HPDE6-E6E7 (cell line): ENCODE measurements around the gene RNASE8.

Source experiments
- DNase-seq: peaks from one replicate; pipeline ENCODE4 v3.0.0; 2011; ENCODE audit warnings: missing footprints; ENCODE audit errors: extremely low spot score

The RNASE8 gene

GRCh38 chr14:21092273-21093011, 34.8 kb downstream of the RNASE8 start:
- no peak for DNase-seq

DNA sequence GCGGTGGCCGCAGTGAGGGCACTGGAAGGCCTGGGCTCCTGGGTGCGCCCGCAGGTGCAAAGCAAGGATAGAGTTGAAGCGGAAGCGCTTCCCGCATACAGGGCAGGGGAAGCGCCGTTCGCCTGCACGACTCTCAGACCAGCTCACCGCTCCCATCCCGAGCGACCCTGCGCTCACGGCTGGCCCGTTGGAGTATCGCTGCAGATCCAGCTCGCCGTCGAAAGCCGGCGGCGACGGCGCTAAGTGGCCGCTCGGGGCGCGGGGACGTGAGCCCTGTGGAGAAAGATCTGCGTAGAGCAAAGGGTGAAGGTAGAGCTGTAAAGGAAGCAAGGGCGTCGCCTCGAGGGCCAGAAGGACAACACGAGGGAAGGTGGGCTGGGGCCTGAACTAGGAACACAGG, 35.4 kb downstream of the RNASE8 start:
- DNase-seq = no peak

DNA sequence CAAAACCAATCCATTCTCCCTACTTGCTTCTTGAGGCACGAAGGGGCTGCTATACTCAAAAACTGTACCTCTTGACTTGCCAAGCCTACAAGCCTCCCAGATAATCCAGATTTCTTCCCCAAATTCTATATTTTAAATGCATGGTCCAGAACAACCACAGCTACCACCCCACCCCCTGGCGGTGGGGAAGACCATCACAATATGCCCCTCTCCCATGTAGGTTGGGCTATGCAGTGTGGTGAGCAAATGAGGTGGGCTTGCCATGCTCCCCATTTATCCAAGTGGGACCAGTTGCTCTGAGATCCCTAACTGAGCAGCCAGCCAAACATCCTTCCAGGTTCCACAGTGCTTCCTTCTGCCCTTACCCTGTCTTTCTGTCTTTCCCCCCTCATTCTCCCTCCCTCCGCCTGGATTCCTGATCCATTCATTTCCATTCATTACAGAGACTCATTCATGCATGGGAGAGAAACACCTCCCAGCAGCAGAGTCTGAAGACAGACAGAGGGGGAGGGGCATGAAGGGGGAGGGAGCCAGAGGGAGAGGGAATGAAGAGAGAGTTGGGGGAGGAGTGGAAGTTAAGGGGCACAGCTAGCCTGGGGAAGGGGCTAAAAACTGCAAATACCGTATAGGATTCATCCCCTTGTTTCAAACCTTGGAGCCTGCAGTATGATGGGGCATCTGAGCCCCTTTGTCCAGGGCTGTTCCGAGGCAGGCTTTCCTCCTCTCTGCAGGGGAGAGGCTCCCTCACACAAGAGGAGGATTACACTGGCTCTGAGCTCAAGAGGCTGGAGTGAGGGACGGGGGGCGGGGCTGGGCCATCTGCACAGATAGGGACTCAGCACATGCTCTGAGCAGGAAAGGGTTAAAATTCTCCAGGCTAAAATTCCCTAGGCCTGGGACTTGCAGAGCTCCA, 36.4 kb downstream of the RNASE8 start:
- no peak for DNase-seq

GRCh38 chr14:21095430-21096205, 38.0 kb downstream of the RNASE8 start:
- no peak for DNase-seq

DNA sequence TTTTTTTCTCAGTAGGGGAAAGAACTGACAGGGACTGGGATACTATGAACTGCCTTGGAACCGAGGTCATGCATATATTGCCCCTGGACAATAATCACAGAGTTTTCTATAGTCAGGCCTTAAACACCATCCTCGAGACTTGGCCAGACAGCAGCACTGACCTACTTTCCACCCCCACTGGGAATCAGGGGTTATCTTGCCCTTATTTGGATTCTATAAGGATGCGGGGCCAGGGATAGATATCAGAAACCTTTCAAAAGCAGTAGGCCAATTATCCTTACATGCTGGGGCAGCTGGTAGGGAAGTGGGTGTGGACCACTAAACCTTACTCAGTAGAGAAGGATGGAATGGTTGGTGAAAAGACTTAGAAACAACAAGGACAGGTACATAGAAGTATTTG, 38.8 kb downstream of the RNASE8 start:
- no peak for DNase-seq

DNA sequence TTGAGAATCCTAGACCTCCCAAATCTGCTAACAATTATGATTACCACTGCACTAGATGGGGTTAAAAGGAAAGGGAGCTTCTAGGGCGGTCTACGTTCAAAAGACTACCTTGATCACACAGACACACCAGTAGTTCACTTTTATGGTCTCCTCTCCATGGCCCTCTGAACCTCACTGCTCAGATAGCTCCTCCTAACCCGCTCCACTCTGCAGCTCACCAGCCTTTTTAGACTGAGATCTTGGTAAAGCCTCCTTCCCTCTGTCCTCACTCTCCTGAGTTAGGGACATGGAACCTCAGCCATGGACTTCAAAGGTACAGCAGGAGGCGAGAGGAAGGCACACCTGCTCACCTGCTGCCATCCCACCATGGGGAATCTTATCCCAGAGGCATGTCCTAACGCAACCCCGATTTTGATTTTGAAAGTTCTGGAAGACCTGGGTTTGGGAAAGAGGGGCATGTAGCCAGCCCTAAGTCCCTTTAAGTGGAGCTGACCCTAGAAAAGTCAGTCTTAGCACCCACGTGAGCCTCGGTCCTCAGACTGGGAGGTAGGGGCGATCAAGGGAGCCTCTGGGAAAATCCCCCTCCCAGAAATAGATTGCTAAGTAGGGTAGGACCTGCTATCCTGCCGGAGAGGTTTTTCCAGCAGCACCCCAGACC, 39.5 kb downstream of the RNASE8 start:
- DNase-seq = no peak

DNA sequence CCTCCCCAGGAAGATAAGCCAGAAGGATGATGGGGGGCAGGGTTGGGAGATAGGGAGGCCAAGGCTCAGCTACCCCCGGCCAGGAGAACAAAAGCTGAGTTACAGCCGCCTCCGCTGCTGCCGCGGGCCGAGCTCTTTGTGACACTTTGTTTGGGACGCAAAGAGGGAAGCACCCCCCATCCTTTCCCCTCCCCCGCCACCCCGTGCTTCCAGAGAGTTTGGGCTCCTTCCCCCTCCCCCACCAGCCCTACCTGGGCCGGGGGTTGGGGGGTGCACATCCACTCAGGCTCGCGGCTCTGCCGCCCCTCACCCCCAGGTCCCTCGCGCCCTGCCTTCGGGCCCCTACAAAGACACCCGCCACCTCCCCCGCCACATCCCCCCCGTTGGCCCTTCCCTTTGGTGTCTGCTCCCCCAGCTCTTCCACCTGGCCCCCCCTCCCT, 40.0 kb downstream of the RNASE8 start:
- no peak for DNase-seq

GRCh38 chr14:21098076-21098891, 40.7 kb downstream of the RNASE8 start, which contains the start of gene ZNF219:
Gene ZNF219 (minus strand): TSS chr14:21098655. CDS start chr14:21093591, 5,064 bp downstream.
- peak; percentile 63 for DNase-seq

DNA sequence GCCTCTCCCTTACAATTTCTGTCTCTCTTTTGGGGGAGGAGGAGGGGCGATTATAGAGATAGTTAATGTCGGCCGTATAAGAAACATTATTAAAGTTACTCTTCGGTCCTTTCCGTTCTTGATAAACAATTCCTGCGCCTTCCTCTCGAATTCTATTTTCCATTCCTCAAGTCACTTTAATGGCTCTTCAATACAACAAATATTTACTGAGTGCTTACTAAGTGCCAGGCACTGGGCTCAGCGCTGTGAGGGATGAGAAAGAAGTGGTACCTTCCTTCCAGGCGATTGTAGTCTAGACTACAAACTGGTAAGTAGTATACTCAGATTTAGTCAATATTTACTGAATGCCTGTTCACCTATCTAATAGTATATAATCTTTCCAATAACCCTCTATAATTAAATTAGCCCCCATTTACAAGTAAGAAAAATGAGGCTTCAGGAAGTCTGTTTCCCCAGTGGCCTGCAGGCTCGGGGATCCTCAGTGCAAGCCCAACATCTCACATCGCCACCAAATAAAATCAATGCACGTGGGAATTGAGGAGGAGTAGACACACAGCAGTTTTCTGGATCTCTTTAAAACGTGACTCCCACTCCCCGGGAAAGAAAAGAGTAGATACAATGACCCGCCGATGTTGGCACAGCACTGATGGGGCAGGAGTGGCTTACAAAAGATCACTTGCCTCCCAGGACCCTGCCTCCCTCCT, 41.4 kb downstream of the RNASE8 start:
- no peak for DNase-seq

DNA sequence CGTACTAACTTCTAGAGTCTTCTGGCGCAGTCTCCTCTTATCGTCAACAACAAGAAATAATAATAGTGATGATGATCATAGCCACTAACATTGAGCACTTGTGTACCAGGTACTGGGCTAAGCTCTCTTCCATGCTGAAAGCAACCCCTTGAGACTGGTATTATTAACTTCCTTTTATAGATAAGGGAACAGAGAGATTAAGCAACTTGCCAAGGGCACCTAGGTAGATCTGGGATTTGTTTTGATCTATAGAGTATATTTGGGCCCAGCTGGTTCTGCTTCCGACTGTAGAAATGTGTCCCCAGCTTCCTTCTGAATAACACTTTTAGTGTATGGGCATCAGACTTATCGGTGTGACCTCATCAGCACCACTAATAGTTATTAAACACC, 42.0 kb downstream of the RNASE8 start:
- DNase-seq = no peak

GRCh38 chr14:21100931-21101330, 43.3 kb downstream of the RNASE8 start, which contains the start of gene TMEM253:
Gene TMEM253 (plus strand): TSS chr14:21101066. CDS start chr14:21101344, 278 bp downstream.
- DNase-seq = no peak

DNA sequence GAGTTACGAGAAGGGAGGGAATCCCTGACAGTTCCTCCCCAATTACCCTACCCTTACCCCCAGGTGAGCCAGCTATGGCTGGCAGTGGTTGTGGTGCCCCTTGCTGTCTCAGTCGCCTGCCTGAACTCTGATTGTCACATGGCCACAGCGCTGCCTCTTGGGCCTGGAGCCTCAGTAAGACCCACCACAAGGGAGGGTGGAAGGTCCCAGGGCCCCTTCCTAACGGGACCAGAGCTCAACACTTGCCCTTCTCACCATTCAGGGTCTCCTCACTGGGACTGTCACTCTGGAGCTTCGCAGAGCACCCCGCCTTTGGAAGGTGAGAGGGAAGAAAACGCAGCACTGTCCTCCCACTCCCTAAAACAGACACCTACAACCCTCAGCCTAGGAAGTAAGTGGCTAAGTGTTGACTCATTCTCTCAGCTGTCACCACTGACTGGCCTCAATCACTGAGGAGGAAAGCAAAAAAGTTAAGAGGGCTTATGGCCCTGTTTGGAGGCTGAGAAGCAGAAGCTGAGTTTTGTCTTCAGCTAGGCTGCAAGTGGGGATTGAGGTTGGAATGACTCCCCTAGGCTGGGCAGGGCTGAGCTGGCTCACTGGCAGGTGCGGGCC, 44.3 kb downstream of the RNASE8 start:
- DNase-seq = no peak

DNA sequence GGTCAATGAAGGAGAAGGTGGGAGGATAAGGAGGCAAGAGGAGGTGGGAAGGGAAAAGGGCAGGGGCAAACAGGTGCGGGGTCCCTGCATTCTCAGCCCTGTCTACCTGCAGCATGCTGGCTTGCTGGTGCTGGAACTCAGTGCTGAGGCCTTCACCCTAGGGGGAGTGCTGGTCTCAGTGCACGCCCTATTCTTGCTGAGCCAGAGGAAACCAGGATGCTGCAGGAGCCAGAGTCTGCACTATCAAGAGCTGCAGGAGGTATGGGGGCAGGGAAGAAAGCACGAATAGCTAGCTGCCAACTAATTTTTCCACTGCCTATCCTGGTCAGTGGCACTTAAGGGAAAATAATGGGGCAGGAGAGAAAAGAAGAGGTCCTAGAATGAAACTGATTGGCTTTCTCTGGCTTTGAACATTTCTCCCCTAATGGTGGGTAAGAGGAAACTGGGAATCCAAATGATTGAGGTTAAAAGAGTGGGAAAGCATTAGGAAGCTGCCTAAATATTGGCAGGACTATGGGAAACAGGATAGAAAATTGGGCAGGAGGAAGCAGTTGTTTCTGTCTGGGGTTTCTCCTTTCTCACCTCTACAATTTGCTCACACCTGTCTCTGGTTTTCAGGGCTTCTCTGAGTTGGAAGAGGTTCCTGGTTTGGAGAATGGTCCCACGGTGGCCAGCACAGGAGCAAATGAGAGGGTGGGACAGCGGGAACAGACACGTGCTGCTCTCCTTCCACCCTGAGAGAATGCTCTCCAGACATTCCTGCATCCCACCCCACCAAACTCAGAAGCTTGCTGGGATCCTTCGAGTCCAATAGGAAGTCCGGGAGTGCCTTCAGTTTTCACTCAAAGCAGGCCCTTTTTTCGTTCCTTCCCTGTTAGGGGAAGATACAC, 45.1 kb downstream of the RNASE8 start:
- no peak for DNase-seq

- no peak for DNase-seq
These were observed 45.7 kb downstream of the RNASE8 start for GRCh38 chr14:21103411-21103709.

DNA sequence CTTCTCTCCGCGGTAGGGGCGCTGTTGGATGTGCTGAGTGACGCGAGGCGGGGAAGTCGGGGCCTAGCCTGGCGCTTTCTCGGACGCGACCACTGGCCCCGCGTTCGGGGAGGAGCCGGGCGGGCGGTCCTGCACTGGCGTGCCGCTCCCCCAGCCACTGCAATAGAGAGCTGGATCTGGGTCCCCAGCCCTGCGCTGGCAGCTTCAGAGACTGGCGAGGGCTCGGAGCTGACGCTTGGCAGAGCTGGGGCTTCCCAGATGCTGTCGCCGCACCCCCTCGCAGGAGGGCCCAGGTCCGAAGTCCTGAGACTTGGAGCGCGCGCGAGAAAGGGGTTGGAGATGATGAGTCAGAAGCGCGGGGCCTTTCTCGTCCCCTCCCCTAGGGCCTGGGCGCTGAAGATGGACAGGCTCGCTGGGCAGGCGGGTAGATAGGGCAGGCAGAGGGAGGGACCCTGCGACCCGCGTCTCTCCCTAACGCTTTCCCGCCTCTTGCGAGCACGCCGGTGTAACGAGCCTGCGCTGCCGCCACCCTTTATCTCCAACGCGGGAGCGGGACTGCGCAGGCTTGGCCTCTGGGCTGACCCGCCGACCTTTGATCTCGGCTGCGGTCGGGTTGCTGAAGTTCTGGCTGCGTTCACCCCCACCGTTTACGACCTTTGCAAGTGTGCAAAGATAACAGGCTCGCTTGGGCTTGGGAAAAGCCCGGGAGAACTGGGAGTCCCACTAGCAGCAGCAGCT, 46.3 kb downstream of the RNASE8 start:
- peak; percentile 95 for DNase-seq

DNA sequence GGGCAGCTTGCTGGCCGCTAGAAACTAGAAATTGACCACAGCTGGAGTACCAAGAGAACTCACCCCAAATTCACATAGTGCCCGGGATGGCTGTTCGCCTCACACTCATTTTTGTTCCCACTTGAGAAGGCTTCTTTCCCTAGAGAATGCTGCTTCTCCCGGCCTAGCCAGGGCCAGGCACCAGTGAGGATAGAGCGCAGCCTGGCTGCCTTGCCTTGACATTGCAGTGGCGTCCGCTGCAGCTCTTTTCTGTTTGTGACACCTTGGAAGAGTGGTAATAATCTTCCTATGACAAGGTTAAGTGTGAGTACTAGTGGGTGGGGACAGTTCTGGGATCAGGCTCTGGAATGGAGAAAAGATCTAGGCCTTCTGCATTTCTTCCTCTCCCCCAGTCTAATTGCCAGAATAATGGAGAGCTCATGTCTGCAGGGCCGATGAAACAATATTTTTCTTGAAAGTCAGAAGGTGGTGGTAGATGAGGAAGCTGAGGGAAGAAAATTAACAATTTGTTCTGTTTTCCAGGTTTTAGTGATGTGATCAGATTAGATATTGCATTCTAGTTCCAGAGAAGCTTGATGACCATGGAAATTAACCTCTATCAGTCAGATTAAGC, 46.9 kb downstream of the RNASE8 start:
- DNase-seq = peak; percentile 79

- no peak for DNase-seq
These were observed 47.5 kb downstream of the RNASE8 start for GRCh38 chr14:21105095-21105494.

DNA sequence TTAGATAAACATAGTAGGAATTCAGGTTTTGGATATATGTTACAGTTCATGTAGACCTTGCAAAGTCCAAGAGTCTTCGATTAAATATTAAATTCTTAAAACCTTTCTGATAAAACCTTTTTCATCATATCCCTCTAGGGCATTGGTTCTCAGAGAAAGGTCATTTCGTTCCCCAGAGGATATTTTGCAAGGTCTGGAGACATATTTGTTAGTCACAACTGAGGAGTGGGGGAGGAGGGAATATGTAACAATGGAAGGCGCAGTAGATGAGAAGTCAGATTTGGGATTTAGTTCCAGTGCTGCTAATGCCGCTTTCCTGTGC, 48.5 kb downstream of the RNASE8 start:
- no peak for DNase-seq
